CD4-positive, CD25-positive, alpha-beta regulatory T cell (primary cell): ENCODE results near the gene TICAM1. TPM values are rescaled to one million over a fixed set of nuclear protein-coding genes. Genes with fewer than 3 reads are reported as not detected.
"Not testable (repeated sequence)": the region's sequence is repeated elsewhere in the genome, so short reads cannot be mapped to it uniquely, and the experiment has no call there.

Experiments used
- ATAC-seq, 2 donors: fragments of 150-1000 bp; cut with Tn5 transposase; one replicate each; pipeline ENCODE4 v1.10.0; 2021; ENCODE audit warnings: low read depth in 2 of 2, moderate number of reproducible peaks in 2 of 2, moderate library complexity in 1 of 2
- DNase-seq, 3 donors: peaks; one replicate each; pipeline versions ENCODE4 v3.0.0 to v3.0.0-alpha.2; 2012 to 2022; ENCODE audit warnings: mixed read lengths in 1 of 3
- H3K27ac ChIP-seq: one replicate; pipeline ENCODE4 v1.7.0; 2013; ENCODE audit warnings: mild to moderate bottlenecking, low read length; ENCODE audit not compliant: insufficient read depth, poor library complexity, severe bottlenecking
- H3K27me3 ChIP-seq: one replicate; pipeline ENCODE4 v1.7.0; 2013; ENCODE audit warnings: low read length; ENCODE audit not compliant: control insufficient read depth, insufficient read depth
- H3K36me3 ChIP-seq: one replicate; pipeline ENCODE4 v1.7.0; 2013; ENCODE audit warnings: mild to moderate bottlenecking, low read length, moderate library complexity; ENCODE audit not compliant: control insufficient read depth, insufficient read depth
- H3K4me1 ChIP-seq: 2 replicates; pipeline ENCODE4 v1.7.0; 2013; ENCODE audit warnings: mild to moderate bottlenecking, low read length; ENCODE audit not compliant: insufficient read depth, control insufficient read depth, poor library complexity, severe bottlenecking
- H3K4me3 ChIP-seq: one replicate; pipeline ENCODE4 v1.7.0; 2013; ENCODE audit warnings: low read depth, mild to moderate bottlenecking, low read length, moderate library complexity
- H3K9me3 ChIP-seq, 2 experiments: 1 replicate in 1 of 2; 2 replicates in 1 of 2; pipeline ENCODE4 v1.7.0; 2013; ENCODE audit warnings: low read length in 2 of 2, mild to moderate bottlenecking in 1 of 2, moderate library complexity in 1 of 2; ENCODE audit not compliant: control insufficient read depth in 2 of 2
- H3K27ac Mint-ChIP-seq, 3 donors: one replicate each; pipeline ENCODE4 v1.8.0; 2020 to 2022; ENCODE audit warnings: mild to moderate bottlenecking in 3 of 3, mixed read lengths in 3 of 3, moderate library complexity in 2 of 3
- H3K27me3 Mint-ChIP-seq: one replicate; pipeline ENCODE4 v1.8.0; 2022; ENCODE audit warnings: mild to moderate bottlenecking, mixed read lengths
- H3K36me3 Mint-ChIP-seq: one replicate; pipeline ENCODE4 v1.8.0; 2020; ENCODE audit warnings: mixed read lengths
- H3K4me1 Mint-ChIP-seq, 4 donors: one replicate each; pipeline ENCODE4 v1.8.0; 2020 to 2022; ENCODE audit warnings: mixed read lengths in 4 of 4, mild to moderate bottlenecking in 1 of 4
- H3K4me3 Mint-ChIP-seq, 4 donors: one replicate each; pipeline ENCODE4 v1.8.0; 2020 to 2022; ENCODE audit warnings: mild to moderate bottlenecking in 4 of 4, mixed read lengths in 4 of 4, moderate library complexity in 3 of 4
- H3K9me3 Mint-ChIP-seq, 7 donors: one replicate each; pipeline ENCODE4 v1.8.0; 2020 to 2022; ENCODE audit warnings: mixed read lengths in 7 of 7, mild to moderate bottlenecking in 3 of 7, moderate library complexity in 2 of 7
- polyA plus RNA-seq, 4 donors: library from polyadenylated mRNA; unstranded; fragments of 300-500 nt; fragmentation: Illumina TruSeq; gene quantifications; one replicate each; pipeline ENCODE4 v1.2.3, GENCODE V29; 2021
- total RNA-seq: library from RNA; stranded (reverse); gene quantifications from one replicate; pipeline ENCODE4 v1.2.3, GENCODE V29; 2022

The TICAM1 gene
- total and polyA plus RNA-seq, 5 donors from 2014 or later = 3.3 to 28.5 (median 7.4) TPM

GRCh38 chr19:4868286-4868834, 36.8 kb upstream of the TICAM1 start:
- no peak for ATAC-seq
- H3K4me3 ChIP-seq = peak overlapping the region; percentile 37
- Mint-ChIP-seq H3K27ac (peak overlapping the region; percentile 52 to 63 (median 59)), H3K36me3 (no peaks in the 10 kb centered on the region), H3K4me1 (peaks cover 5 to 25% (median 9%) of the 10 kb centered on the region in 4 donors), H3K27me3 (peaks cover under 1% of the 10 kb centered on the region), H3K9me3 (no peaks in the 10 kb centered on the region), H3K4me3 (peak overlapping the region; percentile 85 to 93 (median 92))
- no peak overlapping the region for H3K27ac ChIP-seq
- no peaks in the 10 kb centered on the region for H3K27me3 ChIP-seq
- no peak for DNase-seq
- no peaks in the 10 kb centered on the region for H3K36me3 ChIP-seq
- no peaks in the 10 kb centered on the region for H3K9me3 ChIP-seq
- H3K4me1 ChIP-seq = peaks cover 18% of the 10 kb centered on the region

GRCh38 chr19:4867534-4868285, 36.2 kb upstream of the TICAM1 start, which contains the start of gene PLIN3:
Gene PLIN3 (minus strand): TSS chr19:4867667. CDS start chr19:4861394, 6,273 bp downstream.
- Mint-ChIP-seq H3K9me3 (no peaks in the 10 kb centered on the region), H3K4me1 (peaks cover 5 to 24% (median 8%) of the 10 kb centered on the region in 4 donors), H3K27ac (peak within 1 kb of the TSS; percentile 79 to 82 (median 82)), H3K4me3 (peak within 1 kb of the TSS; percentile 85 to 93 (median 92)), H3K36me3 (no peaks in the 10 kb centered on the region), H3K27me3 (no peaks in the 10 kb centered on the region)
- ATAC-seq (peak; percentile 91 to 92), DNase-seq (peak; percentile 75 to 89 (median 82))
- Histone ChIP-seq H3K4me1 (peaks cover 18% of the 10 kb centered on the region), H3K27ac (peak within 1 kb of the TSS; percentile 69), H3K36me3 (no peaks in the 10 kb centered on the region), H3K27me3 (no peaks in the 10 kb centered on the region), H3K9me3 (no peaks in the 10 kb centered on the region), H3K4me3 (peak within 1 kb of the TSS; percentile 67)

GRCh38 chr19:4866595-4867424, 35.3 kb upstream of the TICAM1 start:
- peak overlapping the region; percentile 67 for H3K4me3 ChIP-seq
- no peaks in the 10 kb centered on the region for H3K9me3 Mint-ChIP-seq
- H3K36me3 Mint-ChIP-seq = no peaks in the 10 kb centered on the region
- ATAC-seq (no peak), DNase-seq (peak; percentile 21 to 46 (median 45))
- H3K27me3 ChIP-seq = no peaks in the 10 kb centered on the region
- no peaks in the 10 kb centered on the region for H3K9me3 ChIP-seq
- H3K36me3 ChIP-seq = no peaks in the 10 kb centered on the region
- H3K27ac ChIP-seq = peak overlapping the region; percentile 69
- peak overlapping the region; percentile 79 to 82 (median 82) for H3K27ac Mint-ChIP-seq
- no peaks in the 10 kb centered on the region for H3K27me3 Mint-ChIP-seq
- H3K4me3 Mint-ChIP-seq = peak overlapping the region; percentile 85 to 93 (median 92)
- peaks cover 5 to 20% (median 7%) of the 10 kb centered on the region in 4 donors for H3K4me1 Mint-ChIP-seq
- H3K4me1 ChIP-seq = peaks cover 13% of the 10 kb centered on the region

DNA sequence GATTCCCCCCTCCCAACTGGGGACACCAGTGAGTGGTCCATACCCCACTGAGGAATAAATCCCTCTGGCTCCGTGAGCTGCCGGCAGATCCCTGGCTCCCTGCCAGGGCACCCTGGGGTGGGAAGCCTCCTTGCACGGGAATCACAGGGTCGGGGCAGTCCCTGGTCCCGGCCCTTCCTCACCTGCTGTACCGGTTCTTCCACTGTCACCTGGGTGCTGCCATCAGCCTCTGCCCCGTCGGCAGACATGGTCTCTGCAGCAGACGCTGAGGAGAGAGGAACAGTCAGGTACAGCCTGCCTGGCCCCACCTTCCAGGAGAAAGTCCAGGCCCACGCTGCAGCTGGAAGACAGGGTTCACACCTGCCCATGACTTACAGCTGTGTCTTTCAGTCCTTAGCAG, 29.6 kb upstream of the TICAM1 start:
- H3K36me3 Mint-ChIP-seq = peaks cover 4% of the 10 kb centered on the region
- H3K4me3 ChIP-seq = no peak overlapping the region
- no peaks in the 10 kb centered on the region for H3K27me3 ChIP-seq
- DNase-seq (no peak), ATAC-seq (no peak)
- no peak overlapping the region for H3K27ac Mint-ChIP-seq
- H3K27me3 Mint-ChIP-seq = no peaks in the 10 kb centered on the region
- no peaks in the 10 kb centered on the region for H3K4me1 ChIP-seq
- H3K9me3 Mint-ChIP-seq = no peaks in the 10 kb centered on the region
- H3K27ac ChIP-seq = no peak overlapping the region
- H3K4me3 Mint-ChIP-seq = no peak overlapping the region
- H3K36me3 ChIP-seq = peaks cover 7% of the 10 kb centered on the region
- H3K4me1 Mint-ChIP-seq = peaks cover 0 to 6% (median under 1%) of the 10 kb centered on the region in 4 donors
- no peaks in the 10 kb centered on the region for H3K9me3 ChIP-seq

GRCh38 chr19:4859697-4860096, 28.2 kb upstream of the TICAM1 start:
- no peak overlapping the region for H3K27ac ChIP-seq
- no peaks in the 10 kb centered on the region for H3K9me3 Mint-ChIP-seq
- no peak for ATAC-seq
- H3K27me3 ChIP-seq = no peaks in the 10 kb centered on the region
- H3K36me3 Mint-ChIP-seq = peaks cover 4% of the 10 kb centered on the region
- H3K4me1 Mint-ChIP-seq = peaks cover 0 to 5% (median 0%) of the 10 kb centered on the region in 4 donors
- H3K27me3 Mint-ChIP-seq = no peaks in the 10 kb centered on the region
- DNase-seq = no peak
- no peaks in the 10 kb centered on the region for H3K4me1 ChIP-seq
- no peak overlapping the region for H3K4me3 ChIP-seq
- H3K27ac Mint-ChIP-seq = no peak overlapping the region
- no peaks in the 10 kb centered on the region for H3K9me3 ChIP-seq
- H3K36me3 ChIP-seq = peaks cover 7% of the 10 kb centered on the region
- H3K4me3 Mint-ChIP-seq = no peak overlapping the region

DNA sequence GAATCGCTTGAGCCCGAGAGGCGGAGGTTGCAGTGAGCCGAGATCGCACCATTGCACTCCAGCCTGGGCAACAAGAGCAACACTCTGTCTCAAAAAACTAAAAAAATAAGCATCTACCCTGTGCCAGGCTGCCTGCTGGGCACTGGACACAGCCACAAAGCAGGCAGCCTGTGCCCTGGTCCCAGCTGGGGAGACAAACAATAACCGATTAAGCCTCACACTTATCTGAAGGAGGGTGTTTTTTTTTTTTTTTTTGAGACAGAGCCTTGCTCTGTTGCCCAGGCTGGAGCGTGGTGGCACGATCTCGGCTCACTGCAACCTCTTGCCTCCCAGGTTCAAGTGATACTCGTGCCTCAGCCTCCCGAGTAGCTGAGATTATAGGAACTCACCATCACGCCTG, 25.0 kb upstream of the TICAM1 start:
- not testable (repeated sequence) for H3K27ac ChIP-seq, H3K27me3 Mint-ChIP-seq, ATAC-seq, H3K4me3 ChIP-seq, H3K36me3 Mint-ChIP-seq, H3K4me3 Mint-ChIP-seq, H3K9me3 Mint-ChIP-seq, H3K27me3 ChIP-seq, H3K9me3 ChIP-seq, H3K4me1 Mint-ChIP-seq, DNase-seq, H3K4me1 ChIP-seq, H3K27ac Mint-ChIP-seq, H3K36me3 ChIP-seq

GRCh38 chr19:4853506-4853905, 22.0 kb upstream of the TICAM1 start:
- ATAC-seq, H3K36me3 Mint-ChIP-seq, H3K4me3 Mint-ChIP-seq, H3K27ac Mint-ChIP-seq, DNase-seq, H3K4me3 ChIP-seq, H3K4me1 Mint-ChIP-seq, H3K27ac ChIP-seq, H3K27me3 ChIP-seq, H3K4me1 ChIP-seq, H3K27me3 Mint-ChIP-seq, H3K9me3 Mint-ChIP-seq, H3K9me3 ChIP-seq, H3K36me3 ChIP-seq: not testable (repeated sequence)
